Measurements from ENCODE around the gene FAM174A.

The FAM174A gene

DNA sequence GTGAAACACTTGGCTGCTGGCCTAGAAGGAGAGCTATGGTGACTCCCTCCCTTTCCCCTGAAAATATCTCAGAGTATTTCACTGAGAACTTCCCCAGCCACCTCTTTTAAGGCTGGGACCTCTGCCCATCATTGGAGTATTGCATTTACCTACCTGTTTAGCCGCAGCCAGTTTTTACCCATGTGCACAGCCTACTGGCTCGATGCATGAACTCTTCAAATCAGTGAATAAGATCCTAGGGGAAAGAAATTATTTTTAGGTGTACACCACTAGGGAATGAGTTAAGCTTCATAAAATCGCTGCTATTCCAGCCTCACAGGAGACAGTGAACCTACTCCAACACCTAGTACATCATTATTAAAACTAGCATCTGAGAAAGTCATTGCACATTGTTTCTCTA is 16.8 kb upstream of the FAM174A start:
- TF ChIP-seq, protein P1, sequence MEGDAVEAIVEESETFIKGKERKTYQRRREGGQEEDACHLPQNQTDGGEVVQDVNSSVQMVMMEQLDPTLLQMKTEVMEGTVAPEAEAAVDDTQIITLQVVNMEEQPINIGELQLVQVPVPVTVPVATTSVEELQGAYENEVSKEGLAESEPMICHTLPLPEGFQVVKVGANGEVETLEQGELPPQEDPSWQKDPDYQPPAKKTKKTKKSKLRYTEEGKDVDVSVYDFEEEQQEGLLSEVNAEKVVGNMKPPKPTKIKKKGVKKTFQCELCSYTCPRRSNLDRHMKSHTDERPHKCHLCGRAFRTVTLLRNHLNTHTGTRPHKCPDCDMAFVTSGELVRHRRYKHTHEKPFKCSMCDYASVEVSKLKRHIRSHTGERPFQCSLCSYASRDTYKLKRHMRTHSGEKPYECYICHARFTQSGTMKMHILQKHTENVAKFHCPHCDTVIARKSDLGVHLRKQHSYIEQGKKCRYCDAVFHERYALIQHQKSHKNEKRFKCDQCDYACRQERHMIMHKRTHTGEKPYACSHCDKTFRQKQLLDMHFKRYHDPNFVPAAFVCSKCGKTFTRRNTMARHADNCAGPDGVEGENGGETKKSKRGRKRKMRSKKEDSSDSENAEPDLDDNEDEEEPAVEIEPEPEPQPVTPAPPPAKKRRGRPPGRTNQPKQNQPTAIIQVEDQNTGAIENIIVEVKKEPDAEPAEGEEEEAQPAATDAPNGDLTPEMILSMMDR (conservative IDR thresholded peaks at IDR 0.05) = no peak
- no peak overlapping the region for H3K27ac ChIP-seq

DNA sequence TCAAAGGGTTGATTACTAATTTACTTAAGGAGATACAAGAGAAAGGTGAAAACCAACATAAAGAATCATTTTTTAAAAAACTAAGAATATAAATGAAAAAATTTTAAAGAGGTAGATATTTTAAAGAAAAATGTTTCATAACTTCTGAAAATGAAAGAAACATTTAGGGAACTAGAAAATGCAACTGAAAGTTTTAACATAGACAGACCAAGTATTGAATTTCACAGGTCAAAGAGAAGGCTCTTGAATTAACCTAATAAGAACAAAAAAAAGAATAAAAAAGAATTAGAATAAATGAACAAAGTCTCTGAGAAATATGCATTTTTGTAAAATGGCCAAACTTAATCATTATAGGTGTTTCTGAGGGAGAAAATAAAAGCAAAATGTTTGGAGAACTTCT is 16.1 kb upstream of the FAM174A start:
- TF ChIP-seq, protein P1 (conservative IDR thresholded peaks at IDR 0.05) = no peak
- no peak overlapping the region for H3K27ac ChIP-seq

DNA sequence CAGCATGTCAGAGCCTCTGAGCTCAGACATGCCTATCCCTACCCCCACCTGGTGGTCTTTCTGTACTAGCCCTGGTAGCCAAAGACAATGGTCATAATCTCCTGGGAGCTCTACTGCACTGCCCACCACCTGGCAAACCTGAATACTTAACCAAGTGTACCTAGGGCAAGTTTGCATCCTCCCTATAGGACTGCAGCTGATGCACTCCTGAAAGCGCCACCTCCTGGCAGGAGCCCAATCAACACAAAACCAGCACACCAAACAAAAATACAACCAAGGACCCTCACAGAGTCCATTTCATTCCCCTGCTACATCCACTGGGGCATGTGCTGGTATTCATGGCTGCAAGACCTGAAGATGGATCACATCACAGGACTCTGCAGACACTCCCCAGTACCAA is 14.8 kb upstream of the FAM174A start:
- TF ChIP-seq, protein P1 (conservative IDR thresholded peaks at IDR 0.05) = no peak
- H3K27ac ChIP-seq = no peak overlapping the region

DNA sequence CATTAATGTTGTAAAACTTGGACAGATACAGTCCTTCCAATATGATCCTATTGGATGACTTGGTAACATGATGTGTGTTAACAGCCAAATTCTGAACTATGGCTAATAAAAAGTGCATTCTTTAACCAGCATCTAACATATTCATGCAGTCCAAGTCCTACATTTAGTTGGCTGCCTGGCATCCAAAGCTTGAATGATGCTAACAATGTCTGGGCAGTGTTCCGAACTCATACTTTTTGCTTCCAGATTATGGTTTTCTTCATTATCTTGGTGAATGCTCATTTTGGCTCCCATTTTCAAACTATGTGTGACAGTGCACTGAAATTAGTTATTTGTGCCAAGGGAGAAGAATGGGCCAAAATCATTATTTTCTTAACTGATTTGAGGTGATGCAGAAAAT is 2.8 kb downstream of the FAM174A start:
- no peak overlapping the region for H3K27ac ChIP-seq
- TF ChIP-seq, protein P1 (conservative IDR thresholded peaks at IDR 0.05) = no peak

DNA sequence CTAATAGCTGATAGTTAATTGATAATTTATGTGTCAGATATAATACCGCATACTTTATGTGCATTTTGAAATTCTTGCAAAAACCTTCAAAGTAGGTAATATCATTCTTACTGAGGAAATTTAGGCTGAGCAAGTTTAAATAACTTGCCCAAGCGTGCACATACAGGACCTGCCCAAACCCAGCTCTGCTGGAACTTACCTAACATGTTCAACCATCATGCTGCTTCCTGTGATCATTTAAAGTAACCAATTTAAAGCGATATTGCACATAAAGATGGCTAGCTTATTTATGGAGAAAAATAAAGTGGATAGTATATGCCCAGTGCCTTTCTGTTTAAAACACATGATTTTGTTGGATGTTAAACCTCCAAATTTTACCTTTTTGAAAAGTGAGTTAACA is 4.3 kb downstream of the FAM174A start:
- TF ChIP-seq, protein P1 (conservative IDR thresholded peaks at IDR 0.05) = no peak
- H3K27ac ChIP-seq = no peak overlapping the region

DNA sequence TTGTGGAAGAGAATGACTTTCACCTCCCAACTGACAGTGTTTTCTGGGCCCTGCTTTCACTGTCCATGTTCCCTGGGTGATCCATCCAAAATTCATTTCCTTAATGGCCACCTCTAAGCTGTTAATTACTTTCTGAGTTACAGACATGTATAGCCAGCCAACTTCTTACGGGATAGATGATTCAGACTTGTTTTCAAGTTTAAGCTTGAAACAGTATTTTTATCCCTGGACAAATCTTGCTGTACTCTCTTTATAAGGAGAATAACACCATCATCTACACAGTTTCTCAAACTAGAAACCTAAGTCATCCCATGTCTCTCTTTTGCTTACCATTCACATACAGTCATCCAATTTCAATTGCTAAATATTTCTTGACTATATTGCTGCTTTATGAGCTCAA is 6.9 kb downstream of the FAM174A start:
- H3K27ac ChIP-seq = no peak overlapping the region
- TF ChIP-seq, protein P1 (conservative IDR thresholded peaks at IDR 0.05) = no peak

DNA sequence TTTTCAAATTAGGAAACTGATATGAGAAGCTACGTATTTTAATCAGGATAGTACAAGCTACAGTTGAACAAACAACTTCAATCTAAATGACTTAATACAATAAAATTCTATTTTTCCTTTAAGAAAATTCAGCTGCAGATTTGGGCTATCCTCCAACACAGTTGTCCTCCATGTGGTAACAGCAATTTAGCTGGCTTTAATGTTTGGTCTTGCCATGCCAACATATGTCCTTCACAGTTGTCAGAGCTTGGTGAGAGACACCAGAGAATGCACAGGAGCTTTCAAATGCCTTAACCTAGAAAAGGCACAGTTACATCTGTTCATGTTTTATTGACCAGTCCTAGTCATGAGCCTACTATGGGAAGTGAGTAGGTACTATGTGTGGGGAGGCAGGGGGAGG is 10.8 kb downstream of the FAM174A start:
- no peak overlapping the region for H3K27ac ChIP-seq

More for the DNA sequence above, 10.8 kb downstream of the FAM174A start:
- TF ChIP-seq, protein P1 (conservative IDR thresholded peaks at IDR 0.05) = no peak

Measured in VCaP (cell line).